ENCODE results near the gene PHLDA2. TPM values are rescaled to one million over a fixed set of nuclear protein-coding genes. Genes with fewer than 3 reads are reported as not detected.

PHLDA2 gene
- total RNA-seq, 1 experiment from 2014 or later: 33.7 TPM

- Histone ChIP-seq H3K27ac (ENCODE audit: low read depth, low read length, poor library complexity, severe bottlenecking) (no peak overlapping the region), H3K4me1 (ENCODE audit: insufficient read depth, low read length, poor library complexity, severe bottlenecking) (no peaks in the 10 kb centered on the region), H3K27me3 (replicated peaks; ENCODE audit: insufficient read depth, low read depth, low read length, poor library complexity) (no peaks in the 10 kb centered on the region), H3K36me3 (ENCODE audit: insufficient read depth, low read length, poor library complexity, severe bottlenecking) (no peaks in the 10 kb centered on the region), H3K9me3 (ENCODE audit: low read depth, low read length, poor library complexity, severe bottlenecking) (no peaks in the 10 kb centered on the region), H3K4me3 (ENCODE audit: low read depth, low read length, poor library complexity, severe bottlenecking) (no peak overlapping the region)
- BruUV-seq (replicated peaks): no TSS peak
- TF ChIP-seq EZH2 (IDR thresholded peaks at IDR 0.05; ENCODE audit: borderline replicate concordance, low read depth, low read length, poor library complexity, severe bottlenecking): no peak
- TF ChIP-seq CTCF (conservative IDR thresholded peaks at IDR 0.05; ENCODE audit: low read depth, low read length): no peak
- intact Hi-C loops (cut with micrococcal nuclease; ENCODE audit: unreplicated experiment): no loop called here
- no peak for DNase-seq (ENCODE audit: low spot score)
- CTCF ChIA-PET: no interaction called here
- POLR2A ChIA-PET (ENCODE audit: low non-redundant PET): no interaction called here
These were observed 8.0 kb downstream of the PHLDA2 start for GRCh38 chr11:2921261-2921660.

DNA sequence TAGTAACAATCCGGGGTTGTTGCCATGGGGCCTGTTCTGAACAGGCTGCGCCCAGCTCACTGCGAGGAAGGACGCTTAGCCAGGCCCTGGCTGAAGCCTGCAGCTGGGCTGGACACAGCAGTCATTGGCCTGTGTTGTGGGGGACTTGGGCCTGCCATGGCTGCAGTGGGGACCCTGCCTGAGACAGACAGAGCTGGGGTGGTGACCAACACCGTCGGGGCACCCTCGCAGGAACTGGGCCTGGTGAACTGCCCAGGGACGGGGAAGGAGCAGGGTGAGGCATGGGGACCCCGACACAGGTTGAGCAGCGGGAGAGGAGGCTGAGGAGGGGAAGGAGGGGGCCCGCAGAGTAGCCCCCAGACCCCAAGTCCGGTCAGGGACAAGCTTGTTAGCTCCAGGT lies 8.9 kb downstream of the PHLDA2 start:
- no peak for TF ChIP-seq EZH2 (IDR thresholded peaks at IDR 0.05; ENCODE audit: borderline replicate concordance, low read depth, low read length, poor library complexity, severe bottlenecking)
- TF ChIP-seq CTCF (conservative IDR thresholded peaks at IDR 0.05; ENCODE audit: low read depth, low read length): no peak
- ChIA-PET POLR2A (ENCODE audit: low non-redundant PET) (no interaction called here), CTCF (interaction anchor here (0.7 kb wide), 1 partner anchor 387 kb away, joined by 3 read pairs; no protein-coding TSS in a partner anchor)
- no TSS peak for BruUV-seq (replicated peaks)
- Histone ChIP-seq H3K27me3 (replicated peaks; ENCODE audit: insufficient read depth, low read depth, low read length, poor library complexity) (no peaks in the 10 kb centered on the region), H3K4me1 (ENCODE audit: insufficient read depth, low read length, poor library complexity, severe bottlenecking) (no peaks in the 10 kb centered on the region), H3K36me3 (ENCODE audit: insufficient read depth, low read length, poor library complexity, severe bottlenecking) (no peaks in the 10 kb centered on the region), H3K27ac (ENCODE audit: low read depth, low read length, poor library complexity, severe bottlenecking) (no peak overlapping the region), H3K9me3 (ENCODE audit: low read depth, low read length, poor library complexity, severe bottlenecking) (no peaks in the 10 kb centered on the region), H3K4me3 (ENCODE audit: low read depth, low read length, poor library complexity, severe bottlenecking) (no peak overlapping the region)
- intact Hi-C loops (cut with micrococcal nuclease; ENCODE audit: unreplicated experiment): no loop called here
- DNase-seq (ENCODE audit: low spot score): no peak

DNA sequence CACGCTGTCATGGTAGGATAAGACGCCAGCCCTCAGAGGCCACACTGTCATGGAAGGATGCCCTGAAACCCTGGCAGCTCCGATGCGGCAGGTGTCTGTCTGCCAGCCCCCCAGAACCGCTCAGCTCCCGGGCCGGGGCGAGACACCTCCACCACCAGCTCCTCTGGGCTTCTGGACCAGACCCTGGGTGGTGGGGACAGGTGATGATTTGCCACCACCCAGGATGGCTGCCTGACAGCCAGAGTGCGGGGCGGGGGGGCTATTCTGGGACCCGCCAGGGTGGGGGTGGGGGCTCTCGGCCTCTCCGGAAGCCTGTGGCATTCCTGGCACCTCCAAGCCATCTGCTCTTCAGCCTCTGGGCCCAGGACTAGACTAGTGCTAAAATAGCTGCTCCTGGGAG lies 9.4 kb downstream of the PHLDA2 start:
- POLR2A ChIA-PET (ENCODE audit: low non-redundant PET): no interaction called here
- DNase-seq (ENCODE audit: low spot score): no peak
- no TSS peak for BruUV-seq (replicated peaks)

More for the DNA sequence above, 9.4 kb downstream of the PHLDA2 start:
- Histone ChIP-seq H3K27ac (ENCODE audit: low read depth, low read length, poor library complexity, severe bottlenecking) (no peak overlapping the region), H3K36me3 (ENCODE audit: insufficient read depth, low read length, poor library complexity, severe bottlenecking) (no peaks in the 10 kb centered on the region), H3K4me1 (ENCODE audit: insufficient read depth, low read length, poor library complexity, severe bottlenecking) (no peaks in the 10 kb centered on the region), H3K9me3 (ENCODE audit: low read depth, low read length, poor library complexity, severe bottlenecking) (no peaks in the 10 kb centered on the region), H3K4me3 (ENCODE audit: low read depth, low read length, poor library complexity, severe bottlenecking) (no peak overlapping the region), H3K27me3 (replicated peaks; ENCODE audit: insufficient read depth, low read depth, low read length, poor library complexity) (no peaks in the 10 kb centered on the region)
- TF ChIP-seq EZH2 (IDR thresholded peaks at IDR 0.05; ENCODE audit: borderline replicate concordance, low read depth, low read length, poor library complexity, severe bottlenecking) (no peak), CTCF (conservative IDR thresholded peaks at IDR 0.05; ENCODE audit: low read depth, low read length) (no peak)
- intact Hi-C loops (cut with micrococcal nuclease; ENCODE audit: unreplicated experiment): no loop called here
- CTCF ChIA-PET: no interaction called here

All from A673 (cell line).